WERI-Rb-1 (cell line): ENCODE measurements around the gene OLFM1.

ENCODE experiments used
- DNase-seq: peaks from one replicate; pipeline ENCODE4 v3.0.0-alpha.2; 2020
- H3K27ac ChIP-seq: fragments of 250-450 bp; sonication (Bioruptor Pico); 2 replicates; pipeline ENCODE4 v1.5.1; 2020; ENCODE audit warnings: mild to moderate bottlenecking, moderate library complexity
- H3K27me3 ChIP-seq: fragments of 250-450 bp; sonication (Bioruptor Pico); 2 replicates; pipeline ENCODE4 v1.5.1; 2021; ENCODE audit warnings: mild to moderate bottlenecking, low read depth, moderate library complexity; ENCODE audit not compliant: insufficient read depth, severe bottlenecking
- H3K36me3 ChIP-seq: fragments of 250-450 bp; sonication (Bioruptor Pico); 2 replicates; pipeline ENCODE4 v1.5.1; 2020; ENCODE audit warnings: mild to moderate bottlenecking, moderate library complexity
- H3K4me3 ChIP-seq: 2 replicates; pipeline ENCODE4 v1.5.1; 2011; ENCODE audit warnings: low read depth, mild to moderate bottlenecking, control low read depth, low read length
- H3K9me3 ChIP-seq: fragments of 250-450 bp; sonication (Bioruptor Pico); 2 replicates; pipeline ENCODE4 v1.5.1; 2021; ENCODE audit warnings: mild to moderate bottlenecking, moderate library complexity; ENCODE audit not compliant: severe bottlenecking
- TF ChIP-seq, protein P1 (sequence below): IDR thresholded peaks from 2 replicates; pipeline ENCODE4 v1.5.1; 2011; ENCODE audit warnings: low read depth, mild to moderate bottlenecking, control low read depth, inconsistent platforms, low read length

The OLFM1 gene

DNA sequence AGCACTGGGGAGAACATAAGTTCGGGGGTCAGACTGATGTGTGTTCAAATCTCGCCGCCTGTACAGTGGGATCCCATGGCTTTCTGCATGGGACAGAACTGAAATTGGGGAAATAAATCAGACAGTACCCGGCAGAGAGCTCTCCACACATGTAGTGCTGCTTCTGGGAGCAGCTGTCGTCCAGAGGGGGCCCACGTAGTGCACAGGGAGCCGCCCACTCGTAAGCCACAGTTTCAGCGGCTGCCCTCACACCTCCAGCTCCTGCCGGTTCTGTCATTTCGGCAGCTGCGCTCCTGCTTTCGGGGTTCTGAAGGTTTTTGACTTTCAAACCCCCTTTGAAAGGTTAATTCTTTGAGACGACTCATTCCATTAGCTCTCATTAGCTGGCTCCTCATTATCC lies 83.1 kb downstream of the OLFM1 start:
- no peaks in the 10 kb centered on the region for H3K36me3 ChIP-seq
- no peak for DNase-seq
- no peak overlapping the region for H3K27ac ChIP-seq
- no peaks in the 10 kb centered on the region for H3K9me3 ChIP-seq
- TF ChIP-seq, protein P1, sequence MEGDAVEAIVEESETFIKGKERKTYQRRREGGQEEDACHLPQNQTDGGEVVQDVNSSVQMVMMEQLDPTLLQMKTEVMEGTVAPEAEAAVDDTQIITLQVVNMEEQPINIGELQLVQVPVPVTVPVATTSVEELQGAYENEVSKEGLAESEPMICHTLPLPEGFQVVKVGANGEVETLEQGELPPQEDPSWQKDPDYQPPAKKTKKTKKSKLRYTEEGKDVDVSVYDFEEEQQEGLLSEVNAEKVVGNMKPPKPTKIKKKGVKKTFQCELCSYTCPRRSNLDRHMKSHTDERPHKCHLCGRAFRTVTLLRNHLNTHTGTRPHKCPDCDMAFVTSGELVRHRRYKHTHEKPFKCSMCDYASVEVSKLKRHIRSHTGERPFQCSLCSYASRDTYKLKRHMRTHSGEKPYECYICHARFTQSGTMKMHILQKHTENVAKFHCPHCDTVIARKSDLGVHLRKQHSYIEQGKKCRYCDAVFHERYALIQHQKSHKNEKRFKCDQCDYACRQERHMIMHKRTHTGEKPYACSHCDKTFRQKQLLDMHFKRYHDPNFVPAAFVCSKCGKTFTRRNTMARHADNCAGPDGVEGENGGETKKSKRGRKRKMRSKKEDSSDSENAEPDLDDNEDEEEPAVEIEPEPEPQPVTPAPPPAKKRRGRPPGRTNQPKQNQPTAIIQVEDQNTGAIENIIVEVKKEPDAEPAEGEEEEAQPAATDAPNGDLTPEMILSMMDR, result no peak
- no peaks in the 10 kb centered on the region for H3K27me3 ChIP-seq
- H3K4me3 ChIP-seq, result no peak overlapping the region
